Karpas-422 (cell line): Measurements from ENCODE around the gene RNASET2. TPM values are rescaled to one million over a fixed set of nuclear protein-coding genes. Genes with fewer than 3 reads are reported as not detected.

Experiments used
- DNase-seq: peaks from one replicate; pipeline ENCODE4 v3.0.0-alpha.2; 2015
- H2AFZ ChIP-seq: fragments of 200-600 bp; sonication (generic); 2 replicates; pipeline ENCODE4 v1.6.1; 2014; ENCODE audit warnings: antibody characterized with exemption, low read length, mixed read lengths
- H3K27ac ChIP-seq: fragments of 200-600 bp; sonication (generic); 2 replicates; pipeline ENCODE4 v1.5.1; 2014; ENCODE audit warnings: mild to moderate bottlenecking, low read length, moderate library complexity
- H3K27me3 ChIP-seq: fragments of 200-600 bp; sonication (generic); 2 replicates; pipeline ENCODE4 v1.6.1; 2014; ENCODE audit warnings: low read length, mixed read lengths
- H3K36me3 ChIP-seq: fragments of 200-600 bp; sonication (generic); 2 replicates; pipeline ENCODE4 v1.6.1; 2014; ENCODE audit warnings: low read length, mixed read lengths; ENCODE audit not compliant: insufficient read depth
- H3K4me1 ChIP-seq: fragments of 200-600 bp; sonication (generic); 2 replicates; pipeline ENCODE4 v1.6.1; 2014; ENCODE audit warnings: mild to moderate bottlenecking, low read length, mixed read lengths
- H3K4me2 ChIP-seq: fragments of 200-600 bp; sonication (generic); 2 replicates; pipeline ENCODE4 v1.6.1; 2014; ENCODE audit warnings: low read length, low read depth, mild to moderate bottlenecking; ENCODE audit not compliant: poor library complexity, severe bottlenecking
- H3K4me3 ChIP-seq: fragments of 200-600 bp; sonication (generic); 2 replicates; pipeline ENCODE4 v1.5.1; 2014; ENCODE audit warnings: mild to moderate bottlenecking, antibody characterized with exemption, low read length, mixed read lengths
- H3K79me2 ChIP-seq: fragments of 200-600 bp; sonication (generic); 2 replicates; pipeline ENCODE4 v1.6.1; 2014; ENCODE audit warnings: mild to moderate bottlenecking, low read length, mixed read lengths
- H3K9ac ChIP-seq: fragments of 200-600 bp; sonication (generic); 2 replicates; pipeline ENCODE4 v1.6.0; 2014; ENCODE audit warnings: low read length
- H3K9me2 ChIP-seq: fragments of 200-600 bp; sonication (generic), shearing (Covaris generic); replicated peaks from 2 replicates; pipeline ENCODE4 v1.6.0; 2014; ENCODE audit warnings: mild to moderate bottlenecking, low read length, moderate library complexity; ENCODE audit not compliant: insufficient read depth
- H3K9me3 ChIP-seq: fragments of 300-700, 200-600 bp; sonication (generic); 2 replicates; pipeline ENCODE4 v1.6.1; 2014; ENCODE audit warnings: low read length, mixed read lengths
- H4K20me1 ChIP-seq: fragments of 200-600 bp; sonication (generic); 2 replicates; pipeline ENCODE4 v1.6.1; 2014; ENCODE audit warnings: mild to moderate bottlenecking, antibody characterized with exemption, low read length, low read depth; ENCODE audit not compliant: insufficient read depth
- total RNA-seq: library from RNA; depleted of rRNA; stranded (reverse); fragments of >200 nt; shearing (Covaris generic); gene quantifications from 2 replicates; pipeline ENCODE4 v1.2.3, GENCODE V29; 2014; ENCODE audit warnings: low replicate concordance

The RNASET2 gene
- total RNA-seq, 1 experiment from 2014 or later: 147 TPM

DNA sequence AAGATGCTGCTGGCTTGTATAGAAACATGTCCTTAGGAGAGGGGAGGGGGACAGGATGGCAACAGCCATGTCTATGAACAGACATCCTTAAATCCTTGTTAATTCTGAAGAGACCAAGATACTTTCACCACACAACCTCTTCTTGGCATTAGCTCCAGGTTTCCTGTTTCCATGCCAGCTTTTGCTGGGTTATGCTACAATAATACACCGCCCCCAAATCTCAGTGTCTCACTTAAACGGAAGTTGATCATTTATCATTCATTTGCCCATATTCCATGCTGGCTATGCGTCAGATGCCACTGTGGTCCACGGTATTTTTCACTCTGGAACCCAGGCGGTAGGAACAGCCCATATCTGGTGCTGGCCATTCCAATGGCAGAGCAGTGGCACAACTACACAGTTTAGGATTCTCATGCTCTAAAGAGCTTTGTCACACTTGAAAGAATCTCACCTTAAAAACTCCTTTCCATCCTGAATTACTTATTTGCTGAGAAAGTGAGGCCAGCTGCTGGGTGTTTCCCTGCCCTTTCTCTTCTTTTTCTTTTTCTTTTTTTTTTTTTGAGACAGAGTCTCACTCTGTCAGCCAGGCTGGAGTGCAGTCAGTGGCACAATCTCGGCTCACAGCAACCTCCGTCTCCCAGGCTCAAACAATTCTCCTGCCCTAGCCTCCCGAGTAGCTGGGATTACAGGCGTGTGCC, 3.7 kb upstream of the RNASET2 start:
- Histone ChIP-seq H2AFZ (no peak overlapping the region), H3K27ac (no peak overlapping the region), H3K4me1 (peaks cover 33% of the 10 kb centered on the region), H3K36me3 (no peaks in the 10 kb centered on the region), H3K4me3 (no peak overlapping the region), H4K20me1 (no peaks in the 10 kb centered on the region), H3K9me2 (no peaks in the 10 kb centered on the region), H3K9ac (no peak overlapping the region), H3K27me3 (no peaks in the 10 kb centered on the region), H3K79me2 (peaks cover 8% of the 10 kb centered on the region), H3K9me3 (no peaks in the 10 kb centered on the region), H3K4me2 (no peak overlapping the region)
- no peak for DNase-seq

DNA sequence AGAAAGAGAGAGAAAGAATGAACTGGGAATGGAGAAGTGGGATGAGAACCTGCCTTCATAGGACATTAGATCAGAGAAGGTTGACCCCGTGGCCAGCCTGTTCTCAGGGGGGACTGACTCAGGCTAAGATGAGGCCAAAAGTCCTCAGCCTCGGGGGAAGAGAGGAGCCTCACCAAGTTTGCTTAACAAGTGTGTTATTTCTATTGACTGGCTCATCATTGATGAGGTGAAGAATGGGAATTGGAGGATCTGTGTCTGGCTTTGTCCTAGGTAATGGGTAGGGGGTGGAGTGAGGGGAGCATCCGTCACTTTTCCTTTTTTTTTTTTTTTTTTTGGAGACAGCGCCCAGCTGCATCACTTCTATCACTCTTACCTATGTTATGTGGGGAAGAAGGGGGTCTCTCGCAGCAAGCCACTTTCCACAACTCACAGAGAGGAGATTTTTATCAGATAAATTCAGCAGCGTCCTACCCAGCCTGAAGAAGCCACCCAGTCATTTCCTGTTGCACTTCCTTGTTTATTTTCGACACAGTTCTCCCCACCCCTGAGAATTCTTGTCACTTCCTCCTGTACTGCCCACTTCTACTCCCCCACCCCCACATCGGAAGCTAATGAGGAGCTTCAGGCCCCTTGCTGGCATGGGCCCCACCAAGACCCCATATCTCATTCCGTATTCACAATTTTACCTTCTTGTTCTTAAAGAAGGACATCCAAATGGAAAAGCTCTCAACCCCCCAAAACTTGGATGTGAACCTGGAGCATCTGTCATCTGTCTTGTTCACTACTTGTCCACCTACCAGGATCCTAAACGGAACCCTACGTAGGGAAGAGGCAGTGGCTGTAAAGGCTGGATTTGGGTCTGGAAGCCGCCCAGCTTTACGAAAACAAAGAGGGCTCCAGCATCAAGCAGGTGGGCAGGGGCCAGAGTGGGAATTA, 2.8 kb upstream of the RNASET2 start:
- Histone ChIP-seq H3K4me3 (no peak overlapping the region), H3K9me3 (no peaks in the 10 kb centered on the region), H2AFZ (no peak overlapping the region), H3K27me3 (no peaks in the 10 kb centered on the region), H3K4me1 (peaks cover 42% of the 10 kb centered on the region), H3K27ac (no peak overlapping the region), H3K9ac (no peak overlapping the region), H3K4me2 (no peak overlapping the region), H3K9me2 (no peaks in the 10 kb centered on the region), H4K20me1 (no peaks in the 10 kb centered on the region), H3K36me3 (no peaks in the 10 kb centered on the region), H3K79me2 (peaks cover 13% of the 10 kb centered on the region)
- no peak for DNase-seq

DNA sequence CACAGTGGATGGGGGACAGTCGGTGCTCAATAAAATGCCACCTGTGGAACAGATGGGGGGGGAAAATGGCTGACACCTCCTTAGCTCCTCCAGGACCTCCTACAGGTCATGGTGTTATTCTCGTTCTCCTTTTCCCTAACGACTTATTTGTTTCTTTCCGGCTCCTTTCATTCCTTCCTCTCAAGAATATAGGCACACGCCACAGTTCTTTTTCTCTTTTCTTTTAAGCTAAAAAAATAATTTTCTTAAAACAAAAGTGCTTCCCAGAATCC, 1.4 kb upstream of the RNASET2 start:
- Histone ChIP-seq H3K4me1 (peaks cover 43% of the 10 kb centered on the region), H3K4me3 (peak overlapping the region; percentile 93; the same call in 1 of the 2 replicates), H4K20me1 (no peaks in the 10 kb centered on the region), H2AFZ (no peak overlapping the region; the same call in 1 of the 2 replicates), H3K9ac (peak overlapping the region; percentile 89), H3K4me2 (peak overlapping the region; percentile 99), H3K79me2 (peaks cover 18% of the 10 kb centered on the region), H3K9me3 (no peaks in the 10 kb centered on the region), H3K36me3 (no peaks in the 10 kb centered on the region), H3K27me3 (no peaks in the 10 kb centered on the region), H3K9me2 (no peaks in the 10 kb centered on the region), H3K27ac (no peak overlapping the region)
- DNase-seq: no peak

DNA sequence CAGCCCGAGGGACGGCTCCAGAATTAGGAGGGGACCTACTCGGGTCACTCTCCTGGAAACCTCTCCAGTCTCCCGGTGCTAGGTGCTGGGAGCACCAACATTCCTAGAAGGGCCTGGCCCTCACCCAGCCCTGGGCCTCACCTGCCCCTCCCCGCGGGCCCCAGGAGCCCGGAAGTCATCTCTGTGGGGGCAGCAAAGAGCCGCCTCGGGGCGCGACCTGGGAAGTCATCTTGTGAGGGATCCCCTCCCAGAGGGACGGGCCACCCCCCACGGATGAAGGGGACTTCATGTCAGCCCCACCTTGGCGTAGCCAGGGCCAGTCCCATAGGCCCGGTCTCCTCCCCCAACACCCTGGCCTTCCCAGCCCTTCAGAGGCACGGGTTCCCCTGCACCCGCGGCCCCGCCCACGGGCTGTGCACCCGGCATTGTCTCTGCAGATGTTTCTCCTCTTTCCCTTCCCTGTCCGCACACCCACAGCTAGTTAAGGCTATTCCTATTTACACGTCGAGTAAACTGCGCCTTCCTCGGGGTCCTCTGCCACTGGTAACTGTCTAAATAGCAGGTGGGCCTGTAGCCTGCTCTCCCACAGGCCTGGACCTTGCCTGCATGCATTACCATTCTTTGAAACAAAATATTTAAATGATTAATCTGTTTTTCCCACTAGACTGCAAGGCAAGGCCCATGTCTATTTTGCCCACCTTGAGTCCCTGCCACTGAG, 896 bp upstream of the RNASET2 start:
- Histone ChIP-seq H3K27ac (0 out of 2 replicates have a peak overlapping the region, but pooled peaks have one; percentile 33), H3K9me3 (no peaks in the 10 kb centered on the region), H2AFZ (peak overlapping the region; percentile 78), H3K4me3 (peak overlapping the region; percentile 93), H3K79me2 (peaks cover 18% of the 10 kb centered on the region), H3K9me2 (no peaks in the 10 kb centered on the region), H3K4me1 (peaks cover 43% of the 10 kb centered on the region), H3K36me3 (no peaks in the 10 kb centered on the region), H3K27me3 (no peaks in the 10 kb centered on the region), H4K20me1 (no peaks in the 10 kb centered on the region), H3K4me2 (peak overlapping the region; percentile 99), H3K9ac (peak overlapping the region; percentile 89)
- DNase-seq: peak; percentile 69

DNA sequence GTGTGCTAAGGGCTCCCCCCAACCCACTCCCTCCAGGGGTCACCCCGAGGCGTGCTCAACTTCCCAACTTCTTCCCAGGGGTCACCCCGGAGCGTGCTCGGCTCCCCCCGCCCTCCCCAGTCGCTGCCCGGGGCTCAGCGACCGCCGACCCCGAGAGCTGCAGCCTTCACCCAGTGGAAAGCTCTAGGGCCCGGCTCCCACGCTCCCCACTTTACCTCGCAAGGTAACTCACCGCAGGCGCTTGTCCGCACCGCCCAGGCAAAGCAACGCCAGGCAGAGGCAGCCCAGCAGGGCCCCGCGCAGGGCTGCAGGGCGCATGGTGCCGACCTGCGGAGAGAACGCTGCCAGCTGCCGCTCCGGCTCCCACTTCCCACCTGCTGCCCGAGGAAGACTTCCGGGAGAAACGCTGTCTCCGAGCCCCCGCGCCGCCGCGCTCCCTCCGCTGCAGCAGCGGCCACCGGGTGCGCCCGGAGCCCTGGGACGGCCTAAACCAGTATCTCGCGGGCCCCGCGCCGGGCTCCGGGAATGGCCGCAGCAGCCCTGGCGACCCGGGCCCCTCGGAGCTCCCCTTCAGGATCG, 396 bp downstream of the RNASET2 start:
- H3K4me3 ChIP-seq: peak overlapping the region; percentile 93
- H3K9me3 ChIP-seq: no peaks in the 10 kb centered on the region
- no peaks in the 10 kb centered on the region for H3K27me3 ChIP-seq
- H3K4me2 ChIP-seq: peak overlapping the region; percentile 99
- H3K36me3 ChIP-seq: no peaks in the 10 kb centered on the region
- peak overlapping the region; percentile 57; the same call in 1 of the 2 replicates for H2AFZ ChIP-seq
- peaks cover 55% of the 10 kb centered on the region for H3K4me1 ChIP-seq
- no peaks in the 10 kb centered on the region for H4K20me1 ChIP-seq
- no peaks in the 10 kb centered on the region for H3K9me2 ChIP-seq
- DNase-seq: peak; percentile 75
- peaks cover 18% of the 10 kb centered on the region for H3K79me2 ChIP-seq
- H3K27ac ChIP-seq: peak overlapping the region; percentile 64
- H3K9ac ChIP-seq: peak overlapping the region; percentile 89

DNA sequence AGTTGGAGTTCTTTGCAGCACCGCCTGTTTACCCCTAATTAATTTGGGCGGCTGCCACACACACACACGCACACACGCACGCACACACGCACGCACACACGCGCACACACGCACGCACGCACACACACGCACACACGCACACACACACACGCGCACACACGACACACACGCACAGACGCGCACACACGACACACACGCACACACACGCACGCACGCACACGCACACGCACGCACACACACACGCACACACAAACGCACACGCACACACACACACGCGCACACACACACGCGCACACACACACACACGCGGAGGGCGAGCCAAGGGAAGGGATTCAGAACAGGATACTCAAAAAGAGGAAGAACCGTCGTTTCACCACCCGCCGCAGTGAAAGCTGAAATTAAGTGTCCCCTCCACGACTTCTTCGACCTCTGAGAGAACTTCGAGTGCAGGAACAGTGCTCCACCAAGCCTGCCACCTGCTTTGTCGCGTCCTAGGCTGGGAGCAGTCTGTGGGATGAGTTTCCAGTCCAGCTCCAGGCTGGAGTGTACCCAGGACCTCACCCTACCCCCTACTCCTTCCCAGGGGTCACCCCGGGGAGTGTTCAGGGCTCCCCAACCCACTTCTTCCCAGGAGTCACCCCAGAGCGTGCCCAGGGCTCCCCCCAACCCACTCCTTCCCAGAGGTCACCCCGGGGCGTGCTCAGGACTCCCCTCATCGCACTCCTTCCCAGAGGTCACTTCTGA, 1.1 kb downstream of the RNASET2 start:
- Histone ChIP-seq H2AFZ (peak overlapping the region; percentile 57; the same call in 1 of the 2 replicates), H4K20me1 (no peaks in the 10 kb centered on the region), H3K27ac (peak overlapping the region; percentile 64), H3K9me3 (no peaks in the 10 kb centered on the region), H3K36me3 (peaks cover 3% of the 10 kb centered on the region; the same call in 1 of the 2 replicates), H3K9ac (peak overlapping the region; percentile 89), H3K4me1 (peaks cover 62% of the 10 kb centered on the region), H3K79me2 (peaks cover 22% of the 10 kb centered on the region), H3K27me3 (no peaks in the 10 kb centered on the region), H3K4me2 (peak overlapping the region; percentile 99), H3K4me3 (peak overlapping the region; percentile 93), H3K9me2 (no peaks in the 10 kb centered on the region)
- DNase-seq: peak; percentile 89

DNA sequence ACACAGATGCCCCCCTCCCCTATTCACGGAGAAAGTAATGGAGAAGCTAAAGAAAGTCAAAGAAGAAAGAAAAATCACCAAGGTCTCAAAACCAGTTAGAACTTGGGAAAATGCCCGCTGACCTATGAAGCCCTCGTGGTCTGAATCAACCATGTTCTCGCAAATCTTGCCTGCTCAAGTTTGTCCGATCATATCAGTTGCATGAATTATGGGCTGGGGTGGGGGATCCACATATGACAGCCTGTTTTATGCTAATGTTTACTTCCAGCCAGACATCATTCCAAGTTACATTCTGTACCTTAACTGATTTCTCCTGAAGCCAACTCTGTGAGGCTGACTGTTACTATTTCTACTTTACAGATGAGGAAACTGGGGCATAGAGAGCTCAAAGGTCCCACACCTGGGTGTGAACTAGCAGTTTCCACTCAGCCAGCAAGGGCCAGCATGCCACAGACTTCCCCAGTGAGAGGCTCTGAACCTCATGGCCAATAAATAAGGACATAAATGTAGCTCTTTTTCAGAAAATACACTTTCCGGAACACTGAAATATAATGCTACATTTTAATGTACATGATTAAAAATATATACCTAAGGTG, 2.1 kb downstream of the RNASET2 start:
- Histone ChIP-seq H3K9me3 (no peaks in the 10 kb centered on the region), H3K4me1 (peaks cover 68% of the 10 kb centered on the region), H2AFZ (no peak overlapping the region), H3K4me3 (no peak overlapping the region), H3K36me3 (peaks cover 3% of the 10 kb centered on the region; the same call in 1 of the 2 replicates), H3K9ac (no peak overlapping the region), H3K79me2 (peaks cover 29% of the 10 kb centered on the region), H3K4me2 (peak overlapping the region; percentile 99), H3K9me2 (no peaks in the 10 kb centered on the region), H3K27me3 (no peaks in the 10 kb centered on the region), H3K27ac (no peak overlapping the region), H4K20me1 (no peaks in the 10 kb centered on the region)
- no peak for DNase-seq
